Endometrial microvascular endothelial cells (primary cell): ENCODE data around the gene SFMBT1. TPM values are rescaled to one million over a fixed set of nuclear protein-coding genes. Genes with fewer than 3 reads are reported as not detected.

Source experiments
- in situ Hi-C: cut with HindIII; loops from 2 replicates; pipeline ENCODE4 v1.10.0; 2017; ENCODE audit warnings: low sequenced_read_pairs, low pct_unique_long_range_greater_than_20kb; ENCODE audit errors: inconsistent ontology term
- total RNA-seq: library from RNA; depleted of rRNA; stranded (reverse); fragments of >200 nt; gene quantifications from one replicate; pipeline ENCODE4 v1.2.3, GENCODE V29; 2015; ENCODE audit errors: inconsistent ontology term

SFMBT1 gene, protein sequence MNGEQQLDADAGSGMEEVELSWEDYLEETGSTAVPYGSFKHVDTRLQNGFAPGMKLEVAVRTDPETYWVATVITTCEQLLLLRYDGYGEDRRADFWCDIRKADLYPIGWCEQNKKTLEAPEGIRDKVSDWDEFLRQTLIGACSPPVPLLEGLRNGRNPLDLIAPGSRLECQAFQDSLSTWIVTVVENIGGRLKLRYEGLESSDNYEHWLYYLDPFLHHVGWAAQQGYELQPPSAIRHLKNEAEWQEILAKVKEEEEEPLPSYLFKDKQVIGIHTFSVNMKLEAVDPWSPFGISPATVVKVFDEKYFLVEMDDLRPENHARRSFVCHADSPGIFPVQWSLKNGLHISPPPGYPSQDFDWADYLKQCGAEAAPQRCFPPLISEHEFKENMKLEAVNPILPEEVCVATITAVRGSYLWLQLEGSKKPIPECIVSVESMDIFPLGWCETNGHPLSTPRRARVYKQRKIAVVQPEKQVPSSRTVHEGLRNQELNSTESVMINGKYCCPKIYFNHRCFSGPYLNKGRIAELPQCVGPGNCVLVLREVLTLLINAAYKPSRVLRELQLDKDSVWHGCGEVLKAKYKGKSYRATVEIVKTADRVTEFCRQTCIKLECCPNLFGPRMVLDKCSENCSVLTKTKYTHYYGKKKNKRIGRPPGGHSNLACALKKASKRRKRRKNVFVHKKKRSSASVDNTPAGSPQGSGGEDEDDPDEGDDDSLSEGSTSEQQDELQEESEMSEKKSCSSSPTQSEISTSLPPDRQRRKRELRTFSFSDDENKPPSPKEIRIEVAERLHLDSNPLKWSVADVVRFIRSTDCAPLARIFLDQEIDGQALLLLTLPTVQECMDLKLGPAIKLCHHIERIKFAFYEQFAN
- total RNA-seq, result 4.9 TPM

DNA sequence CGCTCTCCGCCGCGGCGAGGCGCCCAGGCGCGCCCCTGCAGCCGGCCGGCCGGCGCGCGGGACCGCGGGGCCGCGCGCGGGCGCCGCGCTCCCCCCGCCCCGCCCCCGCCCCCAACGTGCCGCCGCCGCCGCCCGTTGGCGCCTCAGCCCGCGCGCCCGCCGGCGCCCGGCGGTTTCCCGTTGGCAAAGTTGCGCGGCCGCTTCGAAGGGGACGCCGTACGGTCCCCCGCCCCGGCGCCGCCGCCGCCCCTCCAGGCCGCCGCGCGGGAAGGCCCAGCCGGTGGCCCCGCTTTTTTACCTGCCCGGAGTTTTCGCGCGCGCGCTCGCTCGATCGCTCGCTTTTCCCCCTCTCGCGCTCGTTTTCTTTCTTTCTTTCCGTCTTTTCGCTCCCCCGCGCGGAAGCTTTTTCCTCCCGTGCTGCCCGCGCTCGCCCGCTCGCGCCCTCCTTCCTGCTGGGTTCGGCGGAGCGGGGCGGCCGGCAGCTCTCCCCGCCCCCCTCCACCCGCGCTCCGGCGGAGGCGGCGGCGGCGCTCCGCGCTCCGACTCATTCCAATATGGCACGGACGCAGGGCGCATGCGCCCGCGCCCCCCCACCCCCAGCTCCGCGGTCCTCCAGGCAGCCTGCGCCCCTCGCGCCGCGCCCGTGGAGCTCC, at the start of gene SFMBT1:
SFMBT1 (minus strand) TSS at position 556 of the 653 bp plus-strand sequence. CDS start 76,945 bp downstream, outside the sequence.
- in situ Hi-C loops, result no loop called here

DNA sequence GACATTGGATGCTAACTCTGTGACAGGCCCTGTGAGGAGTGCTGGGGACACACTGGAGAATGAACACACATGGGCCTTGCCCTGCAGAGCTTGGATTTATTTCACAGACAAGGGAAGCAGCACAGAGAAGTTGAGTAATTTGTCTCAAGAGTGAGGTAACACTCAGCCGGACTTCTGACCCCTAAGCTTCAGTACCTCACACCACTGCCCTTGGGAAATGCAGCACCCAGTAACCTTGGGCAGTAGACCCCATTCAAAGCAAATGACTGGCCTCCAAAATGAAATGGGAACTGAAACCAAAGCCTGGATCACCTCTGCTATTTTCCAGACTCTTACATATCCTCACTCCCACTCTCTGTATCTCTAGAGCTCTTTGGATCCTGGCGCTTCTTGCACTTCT, 47.1 kb upstream of the SFMBT1 start:
- in situ Hi-C loops, result no loop called here

DNA sequence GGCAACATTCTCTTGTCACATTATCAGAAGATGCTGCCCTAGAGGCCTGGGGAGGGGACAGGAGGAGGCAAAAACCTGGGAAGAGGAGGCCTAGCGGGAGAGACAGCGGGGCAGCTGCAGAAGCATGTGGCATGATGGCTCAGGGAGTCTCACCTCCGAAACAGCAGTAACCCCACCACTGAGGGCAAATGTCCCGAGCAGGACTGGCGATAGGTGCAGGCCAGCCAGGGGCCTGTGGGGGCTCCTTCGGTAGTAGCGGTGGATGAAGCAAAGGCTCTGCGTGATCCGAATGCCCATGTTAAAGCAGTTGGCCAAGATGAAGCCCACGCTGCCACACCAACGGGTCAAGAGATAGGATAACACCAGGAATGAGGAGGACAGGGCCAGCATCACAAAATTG, 46.3 kb upstream of the SFMBT1 start:
- in situ Hi-C loops, result no loop called here

DNA sequence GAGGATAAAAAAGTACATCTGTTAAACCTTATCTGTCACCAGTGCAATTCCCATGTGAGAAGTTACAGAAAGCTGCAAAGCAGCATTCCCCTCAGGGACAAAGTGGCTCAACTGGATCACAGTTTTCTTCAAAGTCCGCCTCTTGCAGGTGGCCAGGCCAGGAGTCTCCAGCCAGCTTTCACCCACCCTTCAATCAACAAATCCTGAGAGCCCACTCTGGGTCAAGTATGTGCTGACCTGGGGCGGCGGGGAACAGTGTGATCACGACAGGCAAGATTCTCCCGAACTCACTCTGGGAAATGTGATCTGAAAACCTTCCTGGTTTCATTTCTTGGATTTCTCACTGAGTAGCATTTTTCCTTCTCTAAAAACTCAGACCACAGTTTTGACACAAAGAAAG, 45.1 kb upstream of the SFMBT1 start:
- in situ Hi-C loops, result no loop called here

DNA sequence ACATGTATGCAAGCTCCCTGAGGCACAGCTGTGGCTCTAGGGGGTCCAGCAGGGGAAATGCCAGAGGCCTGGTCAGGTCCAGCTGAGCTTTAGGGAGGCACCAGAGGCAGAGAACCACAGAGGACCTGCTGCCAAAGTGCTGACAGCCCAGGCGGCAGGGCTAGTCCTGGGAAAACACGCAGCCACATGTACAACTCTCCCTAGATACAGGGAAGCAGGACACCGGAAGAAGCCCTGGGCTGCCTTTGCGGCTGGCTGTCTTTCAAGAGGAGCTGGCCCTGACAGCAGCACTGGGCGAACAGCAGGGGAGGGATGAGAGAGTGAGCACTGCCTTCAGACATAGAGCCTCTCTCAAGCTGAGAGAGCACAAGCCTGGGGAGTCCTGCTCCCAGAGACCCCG, 43.6 kb upstream of the SFMBT1 start:
- in situ Hi-C loops, result no loop called here

DNA sequence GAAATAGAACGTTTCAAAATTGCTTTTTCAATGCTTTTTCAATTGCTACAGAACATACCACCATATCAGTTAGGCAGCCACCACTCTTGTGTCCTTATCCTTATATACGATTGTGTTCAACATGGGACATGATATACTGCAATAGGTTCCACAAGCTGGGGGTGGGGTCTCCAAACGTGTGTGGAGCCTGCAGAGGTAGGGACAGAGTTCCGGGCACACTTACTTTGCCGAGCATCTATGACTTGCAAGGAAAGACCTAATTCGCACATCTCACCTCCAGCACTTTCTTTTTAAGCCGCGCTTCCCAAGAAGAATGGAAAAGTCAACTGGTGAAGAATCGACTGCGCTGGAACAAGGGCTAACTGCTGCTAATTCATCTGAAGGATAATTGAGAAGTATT, 39.6 kb upstream of the SFMBT1 start:
- in situ Hi-C loops, result no loop called here

DNA sequence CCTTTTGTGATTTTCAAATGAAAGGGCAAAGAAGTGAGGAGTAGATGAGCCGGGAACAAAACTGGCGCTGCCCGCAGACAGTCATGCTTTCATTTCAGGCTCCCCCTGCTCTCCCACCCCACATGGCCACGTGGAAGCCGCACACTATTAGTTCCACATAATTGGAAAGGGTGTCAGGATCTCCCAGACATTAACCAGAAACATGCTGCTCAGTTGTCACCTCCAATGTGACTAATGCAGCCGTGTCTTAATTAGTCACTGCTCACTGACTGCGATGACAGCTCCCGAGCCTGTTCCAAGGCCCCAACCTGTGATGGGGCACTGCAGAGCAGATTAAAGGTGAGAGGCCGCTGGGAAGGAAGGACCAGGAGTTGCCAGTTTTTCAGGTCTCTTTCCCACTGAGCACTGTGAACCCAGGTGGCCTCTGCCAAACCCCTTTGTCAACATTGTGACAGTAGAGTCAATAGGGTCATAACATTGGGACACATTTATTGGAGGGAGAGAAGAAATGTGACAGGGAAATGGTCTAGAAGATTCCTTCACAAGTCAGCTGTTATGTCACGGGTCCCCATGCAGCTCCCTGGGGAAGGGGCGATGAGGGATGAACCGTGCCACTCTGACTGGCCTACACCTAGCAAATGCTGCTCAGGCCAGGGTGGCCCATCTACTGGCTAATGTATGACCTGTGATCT, 38.6 kb upstream of the SFMBT1 start:
- in situ Hi-C loops, result no loop called here

DNA sequence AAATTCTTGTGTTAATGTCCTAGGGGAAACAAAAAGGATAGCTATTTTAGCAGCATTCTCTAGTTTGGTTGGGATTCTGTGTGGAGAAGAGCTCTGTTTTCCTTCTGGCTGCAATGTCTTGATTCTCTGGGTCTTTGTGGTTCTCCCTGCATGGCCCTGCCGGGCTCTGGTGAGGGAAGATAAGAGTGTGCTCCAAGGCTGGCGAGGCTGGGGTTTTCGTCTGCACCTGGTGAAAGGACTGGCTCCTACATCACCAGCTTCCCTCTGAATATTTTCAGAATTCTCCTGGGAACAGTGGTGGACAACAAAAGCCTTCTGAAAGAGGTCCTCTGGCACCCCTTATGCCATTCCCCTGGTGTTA, 38.1 kb upstream of the SFMBT1 start:
- in situ Hi-C loops, result no loop called here

DNA sequence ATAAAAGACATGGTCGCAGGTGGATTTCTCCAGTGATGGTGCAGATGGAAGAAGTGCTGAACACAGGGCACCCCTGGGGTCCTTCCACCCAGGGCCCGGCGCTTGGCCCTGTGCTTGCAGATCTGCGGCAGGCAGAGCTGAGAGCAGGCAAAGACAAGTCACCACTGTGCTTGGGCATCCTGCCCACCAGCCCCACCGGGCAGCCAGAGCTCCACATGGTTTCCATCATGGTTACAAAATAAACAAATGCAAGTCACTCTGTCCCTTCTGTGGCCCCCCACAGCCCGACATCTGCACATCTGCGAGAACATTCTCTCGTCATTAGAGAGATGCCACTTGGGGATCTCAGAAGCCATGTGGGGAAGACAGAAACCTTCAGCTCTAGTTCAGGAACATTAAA, 37.6 kb upstream of the SFMBT1 start:
- in situ Hi-C loops, result no loop called here

DNA sequence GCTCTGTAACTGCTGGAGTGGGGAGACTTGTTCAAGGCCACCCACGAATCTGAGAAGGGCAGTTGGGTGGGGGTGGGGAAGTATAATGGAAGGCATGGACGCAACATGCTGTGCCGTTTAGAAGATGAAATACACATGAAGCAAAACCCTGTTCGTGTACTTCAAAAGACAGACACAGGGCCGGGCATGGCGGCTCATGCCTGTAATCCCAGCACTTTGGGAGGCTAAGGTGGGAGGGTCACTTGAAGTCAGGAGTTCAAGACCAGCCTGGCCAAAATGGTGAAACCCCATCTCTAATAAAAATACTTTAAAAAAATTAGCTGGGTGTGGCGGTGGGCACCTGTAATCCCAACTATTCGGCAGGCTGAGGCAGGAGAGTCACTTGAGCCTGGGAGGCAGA, 36.9 kb upstream of the SFMBT1 start:
- in situ Hi-C loops, result no loop called here

DNA sequence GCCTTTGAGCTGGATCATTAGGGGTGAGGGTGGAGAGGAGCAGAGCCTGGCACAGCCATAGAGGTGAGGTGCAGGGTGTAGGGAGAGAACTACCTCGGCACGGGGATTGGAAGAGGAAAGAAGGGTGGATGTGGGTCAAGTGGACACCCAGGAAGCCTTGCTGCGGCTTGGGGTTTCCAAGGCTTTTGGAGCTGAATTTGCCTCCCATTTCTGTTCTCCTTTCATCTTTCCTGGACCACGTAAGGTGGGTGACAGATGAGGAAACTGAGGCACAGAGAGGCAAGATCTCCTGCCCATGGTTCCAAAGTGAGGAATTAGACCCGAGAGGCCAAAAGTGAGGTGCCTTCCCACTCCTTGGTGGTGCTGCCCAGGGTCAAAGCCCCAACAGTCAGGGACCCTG, 35.4 kb upstream of the SFMBT1 start:
- in situ Hi-C loops, result no loop called here

DNA sequence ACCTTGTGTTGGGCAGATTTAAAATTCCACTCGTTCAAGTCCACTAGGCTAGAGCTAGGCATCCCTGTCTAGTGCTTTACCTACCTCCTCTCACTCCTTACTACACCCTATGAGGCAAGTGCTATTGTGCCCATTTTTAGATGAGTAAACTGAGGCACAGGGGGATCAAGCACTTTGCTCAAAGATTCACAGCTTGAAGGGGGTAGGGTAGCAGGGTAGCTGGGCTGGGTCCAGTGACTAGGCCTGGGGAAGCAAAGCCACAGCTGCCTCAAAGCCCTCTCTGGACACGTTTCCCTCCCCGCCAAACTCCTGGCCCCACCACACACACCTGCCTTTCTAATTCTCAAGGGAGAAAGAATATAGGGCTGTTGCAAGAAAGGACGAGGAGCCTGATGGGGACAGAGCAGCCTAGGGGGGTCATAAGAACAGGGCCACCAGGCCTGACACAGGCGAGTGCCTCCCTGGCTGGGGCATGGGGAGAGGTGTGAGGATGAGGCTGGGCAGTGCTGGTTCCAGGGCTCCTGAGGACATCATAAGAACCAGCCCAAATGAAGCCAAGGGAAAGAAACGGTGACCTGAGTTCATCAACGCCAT, 34.8 kb upstream of the SFMBT1 start:
- in situ Hi-C loops, result no loop called here

DNA sequence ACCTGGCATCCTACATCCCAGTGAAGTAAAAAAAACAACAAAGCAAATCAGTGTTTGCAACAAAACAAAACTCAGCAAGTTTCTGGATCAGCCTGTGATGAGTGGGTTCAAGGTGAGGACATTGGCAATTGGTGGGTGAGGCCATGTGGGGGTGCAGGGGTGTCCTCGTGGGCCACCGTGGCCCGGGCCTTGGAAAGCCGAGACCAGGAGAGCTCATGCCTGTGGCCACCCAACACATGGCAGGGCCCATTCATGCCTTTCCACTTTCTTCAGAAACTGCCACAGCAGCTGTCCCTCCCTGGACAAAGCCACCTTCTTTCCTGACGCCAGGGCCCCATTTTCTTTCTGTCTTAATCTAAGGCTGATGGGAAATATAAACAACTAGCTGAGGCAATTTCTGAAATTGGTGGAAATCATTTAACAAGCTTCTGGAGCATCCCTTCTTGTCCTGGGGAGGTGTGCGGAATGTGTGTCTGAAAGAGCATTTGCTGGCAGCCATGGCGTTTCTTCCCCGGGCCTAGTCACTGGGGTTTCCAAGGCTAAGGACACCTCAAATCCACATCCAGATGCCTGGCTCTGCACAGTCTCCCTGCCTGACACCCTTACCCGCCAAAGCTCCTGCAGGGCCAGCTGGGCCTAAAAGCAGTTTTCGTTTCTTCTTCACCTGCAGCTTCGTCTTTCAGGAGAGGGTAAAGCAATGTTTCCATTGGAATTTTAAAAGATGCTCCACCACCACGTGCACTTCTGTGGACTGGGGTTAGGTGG, 34.1 kb upstream of the SFMBT1 start:
- in situ Hi-C loops, result no loop called here

DNA sequence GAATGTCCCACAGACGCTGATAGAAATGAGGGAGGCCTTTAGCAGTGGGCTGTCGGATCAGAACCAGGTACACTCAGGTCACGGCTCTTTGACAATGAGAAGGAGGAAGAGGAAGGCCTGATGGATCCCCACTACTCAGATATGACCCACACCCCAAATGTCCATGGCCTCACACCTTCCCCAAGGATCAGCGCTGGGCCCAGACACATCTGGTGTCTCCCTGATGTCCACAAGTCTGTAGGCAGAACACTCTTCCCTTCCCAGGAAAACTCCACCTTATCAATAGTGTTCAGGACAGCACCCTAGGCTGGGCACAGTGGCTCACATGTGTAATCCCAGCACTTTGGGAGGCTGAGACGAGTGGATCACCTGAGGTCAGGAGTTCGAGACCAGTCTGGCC, 33.3 kb upstream of the SFMBT1 start:
- in situ Hi-C loops, result no loop called here

DNA sequence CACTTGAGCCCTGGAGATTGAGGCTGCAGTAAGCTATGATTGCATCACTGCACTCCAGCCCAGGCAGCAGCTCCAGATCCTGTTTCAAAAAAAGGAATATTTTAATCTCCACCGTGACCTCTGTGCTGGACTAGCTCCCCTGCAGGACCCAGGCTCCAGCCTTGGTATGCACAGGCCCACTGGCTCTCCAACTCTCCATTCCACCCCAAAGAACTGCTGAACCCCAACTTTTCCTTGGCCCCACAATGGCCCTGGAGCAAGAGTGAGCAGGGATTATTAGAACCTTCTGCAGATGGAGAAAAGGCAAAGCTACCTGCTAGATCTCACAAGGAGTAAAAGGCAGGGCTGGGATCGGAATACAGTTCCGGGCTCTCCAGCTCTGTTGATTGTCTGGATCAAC, 32.8 kb upstream of the SFMBT1 start:
- in situ Hi-C loops, result no loop called here

DNA sequence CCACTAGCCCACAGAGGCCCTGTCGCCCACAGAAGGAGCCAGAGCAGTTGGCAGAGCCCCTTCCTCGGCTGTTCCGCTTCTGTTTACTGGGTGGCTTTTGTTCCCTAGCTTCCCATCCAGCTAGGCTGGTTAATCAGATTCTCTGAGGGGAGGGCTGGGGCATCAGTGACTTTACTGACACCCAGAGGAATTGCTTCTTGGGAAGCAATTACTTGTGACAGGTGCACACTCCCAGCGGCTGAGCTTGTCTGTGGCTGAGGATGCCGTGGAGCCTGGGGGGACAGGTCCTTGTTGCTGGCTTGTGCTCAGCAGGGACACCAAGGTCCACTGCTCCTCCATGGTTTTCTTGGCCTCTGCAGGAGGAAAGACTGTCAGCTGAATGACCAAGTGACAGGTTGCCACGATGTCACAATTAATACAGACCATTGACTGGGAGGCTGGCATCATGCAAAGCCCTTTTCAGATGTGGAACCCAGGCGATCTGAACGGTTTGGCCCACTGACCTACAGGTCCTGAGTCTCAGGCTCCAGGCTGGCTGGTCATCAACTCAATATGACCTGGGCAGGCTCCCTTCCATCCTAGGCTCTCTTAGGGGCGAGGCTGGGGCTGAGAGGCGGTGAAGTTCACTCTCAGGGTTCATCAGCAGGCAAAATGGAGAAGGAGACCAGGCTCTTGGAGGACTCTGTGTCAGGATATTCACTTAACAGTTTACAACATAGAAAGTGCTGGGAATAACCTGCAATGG, 31.8 kb upstream of the SFMBT1 start:
- in situ Hi-C loops, result no loop called here

DNA sequence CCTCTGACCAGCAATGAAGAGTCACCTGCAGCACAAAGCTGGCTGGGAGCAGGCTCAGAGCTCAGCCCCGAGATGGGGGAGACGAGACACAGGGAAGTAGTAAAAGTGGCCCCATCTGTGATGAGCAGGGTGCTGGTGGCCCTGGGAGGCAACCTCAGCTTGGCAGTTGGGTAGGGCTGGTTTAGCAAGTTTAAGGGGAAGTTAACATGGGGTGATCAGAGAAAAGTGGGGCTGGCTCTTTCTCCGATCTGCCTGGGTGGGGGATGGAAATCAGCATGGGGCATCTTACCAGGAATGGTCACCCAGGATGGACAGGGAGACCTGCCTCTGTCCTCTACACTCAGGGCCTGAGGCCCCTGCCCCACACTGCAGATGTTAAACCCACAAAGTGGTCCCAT, 29.9 kb upstream of the SFMBT1 start:
- in situ Hi-C loops, result no loop called here
